ENCODE data around the gene C21orf58.

DNA sequence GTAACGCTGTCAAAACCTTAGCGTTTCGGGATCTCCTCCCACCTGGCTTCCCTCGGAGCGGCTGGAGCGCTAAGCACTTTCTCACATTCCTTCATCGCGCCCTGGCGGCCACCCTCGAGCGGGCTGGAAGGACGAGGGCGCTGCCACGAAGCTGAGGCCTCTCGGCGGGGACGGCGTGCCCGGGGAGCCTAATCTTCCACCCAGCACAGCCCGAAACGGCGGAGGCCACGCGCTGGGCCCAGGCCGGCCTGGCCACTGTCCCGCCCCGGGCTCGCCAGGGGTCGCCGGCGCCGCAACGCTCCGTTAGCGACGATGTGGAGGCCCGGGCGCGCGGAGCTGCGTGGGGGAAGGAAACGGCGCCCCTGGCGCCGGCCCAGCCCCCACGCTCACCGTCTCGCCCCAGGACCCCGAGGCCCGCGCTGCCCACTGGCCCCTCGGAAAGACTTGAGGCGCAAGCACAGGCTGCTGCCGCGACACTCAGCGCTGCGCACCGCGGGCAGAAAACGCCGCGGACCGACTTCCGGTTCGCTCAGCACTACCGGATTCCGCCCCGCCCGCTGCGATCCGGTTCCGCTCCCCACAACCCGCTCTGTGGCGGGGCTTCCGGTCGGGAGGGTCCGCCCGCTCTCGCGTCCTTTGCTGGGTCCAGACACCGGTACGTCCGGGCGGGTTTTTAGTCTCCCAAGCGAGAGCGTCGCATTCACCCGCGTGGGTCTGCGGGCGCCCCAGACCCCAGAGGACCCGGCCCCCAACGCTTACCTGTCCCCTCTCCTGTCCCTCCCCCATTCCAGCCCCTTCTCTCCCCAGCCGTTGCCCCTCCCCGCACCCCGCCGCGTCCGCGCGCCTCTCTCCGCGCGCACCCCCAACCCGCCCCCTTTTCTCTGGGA lies 37.7 kb downstream of the C21orf58 start, which contains the start of gene YBEY:
- TF ChIP-seq, protein P1, sequence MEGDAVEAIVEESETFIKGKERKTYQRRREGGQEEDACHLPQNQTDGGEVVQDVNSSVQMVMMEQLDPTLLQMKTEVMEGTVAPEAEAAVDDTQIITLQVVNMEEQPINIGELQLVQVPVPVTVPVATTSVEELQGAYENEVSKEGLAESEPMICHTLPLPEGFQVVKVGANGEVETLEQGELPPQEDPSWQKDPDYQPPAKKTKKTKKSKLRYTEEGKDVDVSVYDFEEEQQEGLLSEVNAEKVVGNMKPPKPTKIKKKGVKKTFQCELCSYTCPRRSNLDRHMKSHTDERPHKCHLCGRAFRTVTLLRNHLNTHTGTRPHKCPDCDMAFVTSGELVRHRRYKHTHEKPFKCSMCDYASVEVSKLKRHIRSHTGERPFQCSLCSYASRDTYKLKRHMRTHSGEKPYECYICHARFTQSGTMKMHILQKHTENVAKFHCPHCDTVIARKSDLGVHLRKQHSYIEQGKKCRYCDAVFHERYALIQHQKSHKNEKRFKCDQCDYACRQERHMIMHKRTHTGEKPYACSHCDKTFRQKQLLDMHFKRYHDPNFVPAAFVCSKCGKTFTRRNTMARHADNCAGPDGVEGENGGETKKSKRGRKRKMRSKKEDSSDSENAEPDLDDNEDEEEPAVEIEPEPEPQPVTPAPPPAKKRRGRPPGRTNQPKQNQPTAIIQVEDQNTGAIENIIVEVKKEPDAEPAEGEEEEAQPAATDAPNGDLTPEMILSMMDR (conservative IDR thresholded peaks at IDR 0.05; ENCODE audit: low read length), result peak; percentile 60
- TF ChIP-seq EZH2phosphoT487 (IDR thresholded peaks at IDR 0.05; ENCODE audit: borderline replicate concordance, low read depth, low read length), result no peak

Data from OCI-LY7 (cell line).